ENCODE measurements around the gene EZH1. TPM values are rescaled to one million over a fixed set of nuclear protein-coding genes. Genes with fewer than 3 reads are reported as not detected.

The EZH1 gene
- total RNA-seq, 4 donors from 2014 or later = 13.4 to 49.2 (median 22.0) TPM

DNA sequence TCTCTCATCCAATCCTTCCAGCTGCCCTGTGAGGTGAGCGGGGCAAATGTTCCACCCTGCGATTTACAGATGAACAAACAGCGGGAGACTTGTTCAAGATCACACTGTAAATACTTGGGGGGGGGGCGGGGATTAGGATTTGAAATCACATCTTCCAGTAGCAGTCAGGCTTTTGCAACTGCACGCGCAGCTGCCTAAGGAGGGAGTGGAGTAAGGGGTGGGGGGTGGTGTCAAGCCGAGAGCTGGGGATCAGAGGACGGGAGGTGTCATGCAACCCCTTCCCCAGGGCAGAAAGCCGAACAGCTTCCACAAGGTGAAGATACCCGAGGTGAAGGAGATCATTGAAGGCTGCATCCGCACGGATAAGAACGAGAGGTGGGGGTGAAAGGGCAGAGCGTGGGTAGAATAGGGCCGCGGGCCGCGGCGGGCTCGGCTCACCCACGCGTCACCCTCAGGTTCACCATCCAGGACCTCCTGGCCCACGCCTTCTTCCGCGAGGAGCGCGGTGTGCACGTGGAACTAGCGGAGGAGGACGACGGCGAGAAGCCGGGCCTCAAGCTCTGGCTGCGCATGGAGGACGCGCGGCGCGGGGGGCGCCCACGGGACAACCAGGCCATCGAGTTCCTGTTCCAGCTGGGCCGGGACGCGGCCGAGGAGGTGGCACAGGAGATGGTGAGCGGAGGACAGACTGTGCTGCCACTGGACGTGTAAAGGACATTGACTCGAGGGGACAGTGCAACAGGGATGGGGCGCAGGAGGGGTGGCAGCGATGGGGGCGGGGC lies 40.2 kb upstream of the EZH1 start:
- Histone ChIP-seq H3K36me3 (peaks cover 0 to 50% (median 0%) of the 10 kb centered on the region in 3 donors), H3K27ac (no peak overlapping the region), H3K9me3 (no peaks in the 10 kb centered on the region), H3K4me3 (no peak overlapping the region), H3K4me1 (peaks cover 8 to 55% (median 11%) of the 10 kb centered on the region in 3 donors), H3K27me3 (peaks cover 0 to 83% (median 19%) of the 10 kb centered on the region in 4 donors)
- intact Hi-C loops (cut with DNase I) = no loop called here
- WGBS, 2 donors = 18 to 35% methylated on average over 32 to 48 of the region's 52 CpGs
- TF ChIP-seq POLR2A (IDR thresholded peaks at IDR 0.05) (no peak), CTCF (IDR thresholded peaks at IDR 0.05) (no peak)
- no peak for DNase-seq

DNA sequence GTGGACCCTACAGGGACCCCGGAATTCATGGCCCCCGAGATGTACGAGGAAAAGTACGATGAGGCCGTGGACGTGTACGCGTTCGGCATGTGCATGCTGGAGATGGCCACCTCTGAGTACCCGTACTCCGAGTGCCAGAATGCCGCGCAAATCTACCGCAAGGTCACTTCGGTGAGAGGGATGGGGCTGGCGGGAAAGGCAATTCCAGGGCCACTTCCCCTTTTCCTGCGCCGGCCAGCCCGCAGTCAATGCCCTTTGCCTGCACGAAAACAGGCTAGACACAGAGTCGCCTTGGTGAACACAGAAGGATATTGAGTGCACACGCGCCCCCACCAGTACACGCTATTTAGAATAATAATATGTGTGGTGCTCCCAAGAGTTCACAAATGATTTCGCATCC lies 39.6 kb upstream of the EZH1 start:
- intact Hi-C loops (cut with DNase I) = no loop called here
- no peak overlapping the region for H3K4me3 ChIP-seq
- WGBS, 2 donors = 46 to 63% methylated on average over 6 to 8 of the region's 25 CpGs
- H3K9me3 ChIP-seq = no peaks in the 10 kb centered on the region
- H3K27me3 ChIP-seq = peaks cover 0 to 83% (median 19%) of the 10 kb centered on the region in 4 donors
- H3K36me3 ChIP-seq = peaks cover 0 to 56% (median 1%) of the 10 kb centered on the region in 3 donors
- no peak for TF ChIP-seq POLR2A (IDR thresholded peaks at IDR 0.05)
- TF ChIP-seq CTCF (IDR thresholded peaks at IDR 0.05) = no peak
- H3K27ac ChIP-seq = no peak overlapping the region
- no peak for DNase-seq
- peaks cover 8 to 61% (median 13%) of the 10 kb centered on the region in 3 donors for H3K4me1 ChIP-seq

- H3K4me1 ChIP-seq = peaks cover 8 to 67% (median 13%) of the 10 kb centered on the region in 3 donors
- no peak overlapping the region for H3K4me3 ChIP-seq
- intact Hi-C loops (cut with DNase I) = no loop called here
- DNase-seq = no peak
- H3K27me3 ChIP-seq = peaks cover 0 to 83% (median 19%) of the 10 kb centered on the region in 4 donors
- peaks cover 0 to 57% (median 8%) of the 10 kb centered on the region in 3 donors for H3K36me3 ChIP-seq
- TF ChIP-seq CTCF (IDR thresholded peaks at IDR 0.05) = no peak
- TF ChIP-seq POLR2A (IDR thresholded peaks at IDR 0.05) = no peak
- WGBS, 2 donors = 20% methylated on average over 4 of the region's 22 CpGs; no CpG with 5 or more reads in 1 of the 2 donors
- H3K27ac ChIP-seq = no peak overlapping the region
- no peaks in the 10 kb centered on the region for H3K9me3 ChIP-seq
These were observed 38.9 kb upstream of the EZH1 start for GRCh38 chr17:42783791-42784138.

DNA sequence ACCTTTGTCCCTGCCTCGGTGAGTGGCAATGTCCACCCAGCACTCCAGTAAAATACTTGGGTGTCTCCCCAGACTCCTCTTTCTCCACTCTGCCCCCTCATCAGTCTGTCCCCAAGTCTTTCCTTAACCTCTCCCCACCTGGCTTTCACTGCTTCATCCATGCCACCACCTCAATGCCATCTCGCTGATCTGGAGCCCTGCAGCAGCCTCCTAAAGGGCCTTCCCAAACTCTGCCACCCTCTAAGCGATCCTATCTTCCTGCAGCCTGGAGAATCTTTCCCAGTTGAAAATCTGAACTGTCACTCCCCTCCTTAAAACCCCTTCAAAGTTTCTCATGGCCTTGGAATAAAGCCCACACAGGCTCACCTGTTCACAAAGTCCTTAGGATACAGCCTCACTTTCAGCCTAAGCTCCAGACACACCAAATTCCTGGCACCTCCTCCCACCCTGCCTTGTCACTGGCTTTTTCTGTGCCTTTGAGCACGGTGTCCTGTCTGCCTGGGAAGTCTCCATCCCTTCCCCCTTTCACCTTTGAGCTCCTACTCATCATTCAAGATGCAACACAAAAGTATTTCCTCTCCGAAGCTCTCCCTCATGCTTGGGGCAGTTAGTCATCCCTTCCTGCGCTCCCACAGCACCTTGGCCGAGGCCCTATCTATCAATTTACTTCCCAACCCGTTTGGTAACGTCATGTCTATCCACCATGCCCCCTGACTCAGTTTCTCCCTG lies 38.4 kb upstream of the EZH1 start:
- TF ChIP-seq CTCF (IDR thresholded peaks at IDR 0.05) (no peak), POLR2A (IDR thresholded peaks at IDR 0.05) (no peak)
- WGBS, 2 donors = 25 to 53% methylated on average over 7 to 9 of the region's 9 CpGs
- Histone ChIP-seq H3K9me3 (no peaks in the 10 kb centered on the region), H3K27me3 (peaks cover 0 to 82% (median 19%) of the 10 kb centered on the region in 4 donors), H3K27ac (no peak overlapping the region), H3K4me1 (peaks cover 8 to 72% (median 13%) of the 10 kb centered on the region in 3 donors), H3K36me3 (peaks cover 0 to 61% (median 13%) of the 10 kb centered on the region in 3 donors), H3K4me3 (no peak overlapping the region)
- intact Hi-C loops (cut with DNase I) = no loop called here
- DNase-seq = no peak
